ENCODE results near the gene TNFRSF8.

TNFRSF8 gene

DNA sequence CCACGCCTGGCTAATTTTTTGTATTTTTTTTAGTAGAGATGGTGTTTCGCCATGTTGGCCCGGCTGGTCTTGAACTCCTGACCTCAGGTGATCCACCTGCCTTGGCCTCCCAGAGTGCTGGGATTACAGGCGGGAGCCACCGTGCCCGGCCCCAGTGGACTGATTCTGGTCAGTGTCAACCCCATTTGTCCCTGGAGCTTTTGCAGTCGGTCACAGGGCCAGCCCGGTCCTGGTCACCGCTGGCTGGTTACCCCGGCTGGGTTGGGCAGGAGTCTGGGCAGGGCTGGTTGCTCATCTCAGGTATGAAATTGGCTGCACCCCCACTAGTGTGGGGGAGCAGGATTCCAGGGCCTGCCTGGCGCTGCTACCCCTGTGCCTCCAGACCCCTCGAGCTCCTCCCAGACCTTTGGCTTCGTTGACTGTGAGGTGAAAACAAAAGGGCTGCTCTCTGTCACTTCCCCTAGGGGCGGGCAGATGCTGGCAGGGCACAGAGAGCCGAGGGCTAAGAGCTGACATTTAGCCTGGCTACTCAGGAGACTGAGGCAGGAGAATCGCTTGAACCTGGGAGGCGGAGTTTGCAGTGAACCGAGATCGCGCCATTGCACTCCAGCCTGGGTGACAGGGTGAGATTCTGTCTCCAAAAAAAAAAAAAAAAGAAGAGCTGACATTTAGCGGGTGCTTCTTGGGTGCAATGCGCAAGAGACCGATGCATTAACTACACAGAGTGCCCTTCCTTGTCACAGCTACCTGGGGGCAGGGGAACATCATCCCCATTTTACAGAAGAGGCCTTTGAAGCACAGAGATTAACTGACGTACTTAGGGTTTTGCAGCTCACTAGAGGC lies 114.3 kb downstream of the TNFRSF8 start:
- no peaks in the 10 kb centered on the region for H3K79me2 ChIP-seq (ENCODE audit: insufficient read depth, low read length)
- H3K4me2 ChIP-seq (ENCODE audit: low read length), result no peak overlapping the region
- no peak overlapping the region for H2AFZ ChIP-seq (ENCODE audit: low read length)
- no peaks in the 10 kb centered on the region for H3K36me3 ChIP-seq (ENCODE audit: insufficient read depth, low read length)
- no peaks in the 10 kb centered on the region for H3K9me3 ChIP-seq (ENCODE audit: low read length)
- no peak overlapping the region for H3K9ac ChIP-seq (ENCODE audit: low read length)
- no peaks in the 10 kb centered on the region for H3K9me2 ChIP-seq (ENCODE audit: low read depth, low read length)
- H3K27ac ChIP-seq (ENCODE audit: low read depth, low read length, poor library complexity, severe bottlenecking), result no peak overlapping the region
- no peak overlapping the region for H3K4me3 ChIP-seq (ENCODE audit: low read depth, low read length, poor library complexity, severe bottlenecking)
- H4K20me1 ChIP-seq (ENCODE audit: insufficient read depth, low read length), result no peaks in the 10 kb centered on the region
- TF ChIP-seq, protein P1, sequence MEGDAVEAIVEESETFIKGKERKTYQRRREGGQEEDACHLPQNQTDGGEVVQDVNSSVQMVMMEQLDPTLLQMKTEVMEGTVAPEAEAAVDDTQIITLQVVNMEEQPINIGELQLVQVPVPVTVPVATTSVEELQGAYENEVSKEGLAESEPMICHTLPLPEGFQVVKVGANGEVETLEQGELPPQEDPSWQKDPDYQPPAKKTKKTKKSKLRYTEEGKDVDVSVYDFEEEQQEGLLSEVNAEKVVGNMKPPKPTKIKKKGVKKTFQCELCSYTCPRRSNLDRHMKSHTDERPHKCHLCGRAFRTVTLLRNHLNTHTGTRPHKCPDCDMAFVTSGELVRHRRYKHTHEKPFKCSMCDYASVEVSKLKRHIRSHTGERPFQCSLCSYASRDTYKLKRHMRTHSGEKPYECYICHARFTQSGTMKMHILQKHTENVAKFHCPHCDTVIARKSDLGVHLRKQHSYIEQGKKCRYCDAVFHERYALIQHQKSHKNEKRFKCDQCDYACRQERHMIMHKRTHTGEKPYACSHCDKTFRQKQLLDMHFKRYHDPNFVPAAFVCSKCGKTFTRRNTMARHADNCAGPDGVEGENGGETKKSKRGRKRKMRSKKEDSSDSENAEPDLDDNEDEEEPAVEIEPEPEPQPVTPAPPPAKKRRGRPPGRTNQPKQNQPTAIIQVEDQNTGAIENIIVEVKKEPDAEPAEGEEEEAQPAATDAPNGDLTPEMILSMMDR (IDR thresholded peaks at IDR 0.05; ENCODE audit: low read length), result no peak
- no peak for TF ChIP-seq EZH2 (IDR thresholded peaks at IDR 0.05; ENCODE audit: borderline replicate concordance, low read length)
- H3F3A ChIP-seq (ENCODE audit: insufficient read depth, low read length), result no peaks in the 10 kb centered on the region
- H3K27me3 ChIP-seq (ENCODE audit: insufficient read depth, low read length), result 0 out of 2 replicates have a peak, but pooled peaks cover 15% of the 10 kb centered on the region
- no peaks in the 10 kb centered on the region for H3K4me1 ChIP-seq (ENCODE audit: insufficient read depth, low read length, severe bottlenecking)

DNA sequence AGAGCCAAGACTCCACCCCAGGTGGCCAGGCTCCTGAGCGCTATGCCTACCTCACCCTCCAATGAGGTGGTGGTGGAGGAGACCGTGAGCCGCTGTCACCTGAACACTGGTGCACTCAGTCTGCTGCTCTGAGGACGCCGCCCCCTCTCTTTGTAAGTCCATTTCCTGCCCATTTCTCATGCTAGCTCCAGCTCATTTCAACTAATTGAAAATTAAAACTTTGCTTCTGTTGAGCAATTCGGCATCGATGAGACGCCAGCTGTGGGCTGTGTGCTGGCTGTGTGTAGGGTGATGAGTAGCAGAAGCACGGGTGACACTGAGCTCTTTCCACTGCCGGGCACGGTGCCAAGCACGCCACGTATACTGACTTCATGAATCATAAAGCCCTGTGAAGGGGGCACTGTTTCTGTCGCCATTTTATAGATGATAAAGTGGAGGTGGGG lies 114.9 kb downstream of the TNFRSF8 start:
- Histone ChIP-seq H3K9ac (ENCODE audit: low read length) (no peak overlapping the region), H2AFZ (ENCODE audit: low read length) (no peak overlapping the region), H3K9me3 (ENCODE audit: low read length) (no peaks in the 10 kb centered on the region), H3K9me2 (ENCODE audit: low read depth, low read length) (no peaks in the 10 kb centered on the region), H3K27ac (ENCODE audit: low read depth, low read length, poor library complexity, severe bottlenecking) (no peak overlapping the region), H3F3A (ENCODE audit: insufficient read depth, low read length) (no peaks in the 10 kb centered on the region), H3K4me3 (ENCODE audit: low read depth, low read length, poor library complexity, severe bottlenecking) (no peak overlapping the region), H3K79me2 (ENCODE audit: insufficient read depth, low read length) (no peaks in the 10 kb centered on the region), H4K20me1 (ENCODE audit: insufficient read depth, low read length) (no peaks in the 10 kb centered on the region), H3K36me3 (ENCODE audit: insufficient read depth, low read length) (no peaks in the 10 kb centered on the region), H3K4me1 (ENCODE audit: insufficient read depth, low read length, severe bottlenecking) (no peaks in the 10 kb centered on the region), H3K27me3 (ENCODE audit: insufficient read depth, low read length) (0 out of 2 replicates have a peak, but pooled peaks cover 15% of the 10 kb centered on the region), H3K4me2 (ENCODE audit: low read length) (no peak overlapping the region)
- no peak for TF ChIP-seq EZH2 (IDR thresholded peaks at IDR 0.05; ENCODE audit: borderline replicate concordance, low read length)
- TF ChIP-seq, protein P1 (IDR thresholded peaks at IDR 0.05; ENCODE audit: low read length), result no peak

DNA sequence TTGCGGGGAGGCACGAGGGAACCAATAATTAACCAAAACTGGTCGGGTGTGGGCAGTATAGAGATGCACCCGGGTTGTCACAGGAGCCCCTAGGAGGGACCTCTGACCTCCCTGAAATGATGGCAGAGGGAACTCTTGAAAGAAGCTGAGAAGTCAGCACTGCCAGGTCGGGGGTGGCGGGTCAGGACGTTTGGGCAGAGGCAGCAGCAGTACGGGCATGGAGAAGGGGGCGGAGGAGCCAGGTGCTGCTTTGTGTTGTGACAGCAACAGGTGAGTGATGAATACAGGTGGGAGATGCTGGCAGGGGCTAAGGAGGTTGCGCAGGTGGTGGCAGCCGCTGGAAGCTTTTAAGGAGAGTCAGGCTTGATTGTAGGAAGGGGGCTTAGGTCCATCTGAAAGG lies 115.4 kb downstream of the TNFRSF8 start:
- no peak overlapping the region for H3K4me2 ChIP-seq (ENCODE audit: low read length)
- H3K27ac ChIP-seq (ENCODE audit: low read depth, low read length, poor library complexity, severe bottlenecking), result no peak overlapping the region

More for the DNA sequence above, 115.4 kb downstream of the TNFRSF8 start:
- Histone ChIP-seq H3K4me1 (ENCODE audit: insufficient read depth, low read length, severe bottlenecking) (no peaks in the 10 kb centered on the region), H3F3A (ENCODE audit: insufficient read depth, low read length) (no peaks in the 10 kb centered on the region), H3K27me3 (ENCODE audit: insufficient read depth, low read length) (0 out of 2 replicates have a peak, but pooled peaks cover 11% of the 10 kb centered on the region), H3K79me2 (ENCODE audit: insufficient read depth, low read length) (no peaks in the 10 kb centered on the region), H3K9ac (ENCODE audit: low read length) (no peak overlapping the region), H2AFZ (ENCODE audit: low read length) (no peak overlapping the region), H3K9me3 (ENCODE audit: low read length) (no peaks in the 10 kb centered on the region), H3K36me3 (ENCODE audit: insufficient read depth, low read length) (no peaks in the 10 kb centered on the region), H3K9me2 (ENCODE audit: low read depth, low read length) (no peaks in the 10 kb centered on the region), H4K20me1 (ENCODE audit: insufficient read depth, low read length) (no peaks in the 10 kb centered on the region), H3K4me3 (ENCODE audit: low read depth, low read length, poor library complexity, severe bottlenecking) (no peak overlapping the region)
- TF ChIP-seq EZH2 (IDR thresholded peaks at IDR 0.05; ENCODE audit: borderline replicate concordance, low read length), result no peak
- TF ChIP-seq, protein P1 (IDR thresholded peaks at IDR 0.05; ENCODE audit: low read length), result no peak
